GM12872 (cell line): ENCODE measurements around the gene XYLB.

Source experiments
- TF ChIP-seq, protein P1 (sequence below): IDR thresholded peaks from 3 replicates; pipeline ENCODE4 v1.5.1; 2011; ENCODE audit warnings: low read depth, mild to moderate bottlenecking, low read length, moderate library complexity; ENCODE audit not compliant: insufficient read depth

The XYLB gene

GRCh38 chr3:38454884-38455638 lies 108.5 kb downstream of the XYLB start:
- TF ChIP-seq, protein P1, sequence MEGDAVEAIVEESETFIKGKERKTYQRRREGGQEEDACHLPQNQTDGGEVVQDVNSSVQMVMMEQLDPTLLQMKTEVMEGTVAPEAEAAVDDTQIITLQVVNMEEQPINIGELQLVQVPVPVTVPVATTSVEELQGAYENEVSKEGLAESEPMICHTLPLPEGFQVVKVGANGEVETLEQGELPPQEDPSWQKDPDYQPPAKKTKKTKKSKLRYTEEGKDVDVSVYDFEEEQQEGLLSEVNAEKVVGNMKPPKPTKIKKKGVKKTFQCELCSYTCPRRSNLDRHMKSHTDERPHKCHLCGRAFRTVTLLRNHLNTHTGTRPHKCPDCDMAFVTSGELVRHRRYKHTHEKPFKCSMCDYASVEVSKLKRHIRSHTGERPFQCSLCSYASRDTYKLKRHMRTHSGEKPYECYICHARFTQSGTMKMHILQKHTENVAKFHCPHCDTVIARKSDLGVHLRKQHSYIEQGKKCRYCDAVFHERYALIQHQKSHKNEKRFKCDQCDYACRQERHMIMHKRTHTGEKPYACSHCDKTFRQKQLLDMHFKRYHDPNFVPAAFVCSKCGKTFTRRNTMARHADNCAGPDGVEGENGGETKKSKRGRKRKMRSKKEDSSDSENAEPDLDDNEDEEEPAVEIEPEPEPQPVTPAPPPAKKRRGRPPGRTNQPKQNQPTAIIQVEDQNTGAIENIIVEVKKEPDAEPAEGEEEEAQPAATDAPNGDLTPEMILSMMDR: no peak

GRCh38 chr3:38455639-38456430 lies 109.2 kb downstream of the XYLB start:
- TF ChIP-seq, protein P1: no peak

DNA sequence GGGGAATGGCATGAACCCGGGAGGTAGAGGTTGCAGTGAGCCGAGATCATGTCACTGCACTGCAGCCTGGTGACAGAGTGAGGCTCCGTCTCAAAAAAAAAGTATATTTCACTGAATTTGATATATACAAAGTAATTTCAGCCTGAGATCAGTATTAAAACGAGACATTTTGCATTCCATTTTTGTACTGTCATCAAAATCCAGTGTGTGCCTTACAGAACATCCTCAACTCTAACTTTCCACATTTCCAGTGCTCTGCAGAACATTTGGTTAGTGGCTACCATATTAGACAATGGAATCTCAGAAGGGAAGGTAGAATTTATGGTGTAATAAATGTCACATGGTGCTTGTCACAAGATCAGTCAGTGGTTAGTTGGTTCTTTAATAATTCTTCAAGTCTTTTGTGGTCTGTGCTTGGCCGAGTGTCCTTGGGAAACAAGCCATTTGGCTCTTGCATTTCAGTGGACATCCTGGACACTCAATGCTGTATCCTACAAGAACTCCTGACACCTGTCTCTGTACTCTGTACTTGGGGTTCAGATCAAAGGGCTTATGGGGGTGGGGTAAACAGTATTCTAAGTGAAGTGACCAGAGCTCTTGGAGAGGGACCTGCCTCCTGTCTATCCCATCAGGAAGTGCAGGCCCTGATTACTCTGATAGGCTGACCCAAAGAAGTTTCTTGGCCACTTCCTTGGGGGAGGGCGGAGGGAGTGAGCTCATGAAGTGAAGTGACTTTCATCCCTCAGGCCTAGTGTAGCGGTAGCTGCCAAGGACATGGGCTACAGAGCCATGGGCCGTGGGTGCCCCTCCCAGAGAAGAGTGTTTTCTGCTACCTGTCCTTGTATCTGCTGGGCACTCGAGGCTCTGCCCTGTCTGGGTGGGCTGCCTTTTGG lies 110.8 kb downstream of the XYLB start:
- TF ChIP-seq, protein P1: no peak

GRCh38 chr3:38458796-38459498 lies 112.4 kb downstream of the XYLB start:
- TF ChIP-seq, protein P1: no peak

GRCh38 chr3:38459499-38460048 lies 113.0 kb downstream of the XYLB start:
- TF ChIP-seq, protein P1: no peak

- TF ChIP-seq, protein P1: no peak
Observed at GRCh38 chr3:38460377-38461270, 114.0 kb downstream of the XYLB start.
